ENCODE data around the gene SETD1A.

Gene SETD1A

GRCh38 chr16:30923554-30924075, 33.9 kb upstream of the SETD1A start, which contains the start of gene FBXL19:
FBXL19 (plus strand) TSS chr16:30923572; CDS start chr16:30925755, 2,183 bp downstream.
- H3K36me3 Mint-ChIP-seq (ENCODE audit: low read depth), result peaks cover 4% of the 10 kb centered on the region
- peak within 1 kb of the TSS; percentile 99 to 100 (median 100) for H3K27ac Mint-ChIP-seq
- TF ChIP-seq CTCF (IDR thresholded peaks at IDR 0.05; ENCODE audit: unreplicated experiment in 3 of 3), result no peak
- H3K4me3 Mint-ChIP-seq, result peak within 1 kb of the TSS; percentile 95 to 97 (median 97)
- H3K9me3 Mint-ChIP-seq, result no peaks in the 10 kb centered on the region
- peaks cover 20% of the 10 kb centered on the region for H3K4me1 Mint-ChIP-seq
- peaks cover 4% of the 10 kb centered on the region for H3K27me3 Mint-ChIP-seq (ENCODE audit: low read depth)

DNA sequence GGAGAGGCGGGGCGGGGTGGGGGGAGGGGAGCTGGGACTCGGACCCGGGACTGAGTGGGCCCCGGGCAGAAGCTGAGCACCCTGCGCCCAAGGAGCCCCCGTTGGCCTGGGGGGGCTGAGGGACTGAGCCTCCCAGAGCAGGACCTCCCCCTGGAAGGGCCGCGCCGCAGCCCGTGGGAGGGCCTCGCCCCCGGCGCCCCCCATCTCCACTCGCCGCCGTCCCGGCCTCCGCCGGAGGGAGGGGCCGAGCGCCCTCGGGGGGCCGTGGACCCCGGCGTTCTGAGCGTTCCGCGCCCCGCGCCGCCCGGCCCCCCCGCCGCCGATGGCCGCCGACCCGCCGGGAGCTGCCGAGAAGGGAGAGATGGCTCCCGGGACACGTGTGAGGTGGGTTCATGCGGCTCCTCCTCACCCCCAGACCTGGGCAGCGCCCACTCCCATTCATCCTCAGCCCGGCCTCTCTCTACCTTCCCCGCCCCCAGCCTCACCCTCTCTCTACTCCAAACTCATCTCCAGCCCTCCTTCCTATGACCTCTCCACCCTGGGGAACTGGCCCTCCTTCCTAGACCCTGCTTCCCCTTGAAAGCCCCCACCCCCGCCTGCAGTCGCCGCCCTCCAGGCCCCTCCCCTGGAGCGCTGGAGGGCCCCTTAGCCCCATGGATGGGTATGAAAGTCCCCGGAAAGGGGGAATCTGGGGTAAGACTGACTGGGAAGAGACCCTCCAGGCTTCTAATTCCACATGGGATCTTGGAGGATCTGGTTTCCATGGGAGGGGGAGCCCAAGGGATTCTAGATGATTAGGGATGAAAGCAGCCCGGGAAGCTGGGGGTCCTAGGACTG, 33.3 kb upstream of the SETD1A start:
- H3K4me3 Mint-ChIP-seq, result peak overlapping the region; percentile 84 to 92 (median 90)
- TF ChIP-seq CTCF (IDR thresholded peaks at IDR 0.05; ENCODE audit: unreplicated experiment in 3 of 3), result no peak
- peaks cover 4% of the 10 kb centered on the region for H3K27me3 Mint-ChIP-seq (ENCODE audit: low read depth)
- H3K36me3 Mint-ChIP-seq (ENCODE audit: low read depth), result peaks cover 4% of the 10 kb centered on the region
- H3K9me3 Mint-ChIP-seq, result no peaks in the 10 kb centered on the region
- H3K27ac Mint-ChIP-seq, result peak overlapping the region; percentile 72 to 95 (median 79)
- peaks cover 20% of the 10 kb centered on the region for H3K4me1 Mint-ChIP-seq

DNA sequence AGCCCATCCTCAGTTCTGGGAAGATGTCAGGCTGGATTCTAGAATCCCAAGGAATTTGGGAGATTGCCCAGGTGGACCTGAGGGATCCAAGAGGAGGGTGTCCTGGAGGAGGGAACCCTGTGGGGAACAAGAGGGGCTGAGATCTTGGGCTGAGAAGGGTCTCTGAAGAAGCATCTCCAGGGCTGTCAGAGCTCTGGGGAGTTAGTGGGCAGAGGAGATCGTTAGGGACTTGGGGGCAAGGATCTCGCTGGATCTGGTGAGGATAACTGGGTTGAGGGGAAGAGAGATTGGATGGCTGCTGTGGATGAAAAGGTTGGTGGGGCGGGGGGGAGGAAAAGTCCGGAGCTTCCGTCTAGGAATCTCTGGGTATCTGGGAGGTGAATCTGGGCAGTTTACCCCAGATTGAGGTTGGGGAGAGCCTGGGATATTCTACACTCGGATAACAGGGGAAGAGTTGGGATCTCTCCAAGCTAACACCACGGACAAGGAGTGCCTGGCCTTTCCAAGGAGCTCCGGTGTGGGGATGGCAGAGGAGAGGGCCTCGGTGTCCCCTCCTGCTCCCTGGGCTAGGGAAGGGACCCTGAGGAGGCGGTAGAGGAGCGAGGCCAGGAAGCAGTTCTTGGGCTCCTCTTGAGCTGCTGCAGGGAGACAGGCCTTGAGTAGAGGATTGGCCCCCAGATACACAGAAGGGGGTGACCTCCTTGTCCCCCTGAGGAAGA, 32.5 kb upstream of the SETD1A start:
- peaks cover 20% of the 10 kb centered on the region for H3K4me1 Mint-ChIP-seq
- H3K27me3 Mint-ChIP-seq (ENCODE audit: low read depth), result peaks cover 4% of the 10 kb centered on the region
- no peak for TF ChIP-seq CTCF (IDR thresholded peaks at IDR 0.05; ENCODE audit: unreplicated experiment in 3 of 3)
- no peaks in the 10 kb centered on the region for H3K9me3 Mint-ChIP-seq
- peaks cover 4% of the 10 kb centered on the region for H3K36me3 Mint-ChIP-seq (ENCODE audit: low read depth)
- peak overlapping the region; percentile 84 to 92 (median 90) for H3K4me3 Mint-ChIP-seq
- H3K27ac Mint-ChIP-seq, result peak overlapping the region; percentile 72 to 95 (median 79)

DNA sequence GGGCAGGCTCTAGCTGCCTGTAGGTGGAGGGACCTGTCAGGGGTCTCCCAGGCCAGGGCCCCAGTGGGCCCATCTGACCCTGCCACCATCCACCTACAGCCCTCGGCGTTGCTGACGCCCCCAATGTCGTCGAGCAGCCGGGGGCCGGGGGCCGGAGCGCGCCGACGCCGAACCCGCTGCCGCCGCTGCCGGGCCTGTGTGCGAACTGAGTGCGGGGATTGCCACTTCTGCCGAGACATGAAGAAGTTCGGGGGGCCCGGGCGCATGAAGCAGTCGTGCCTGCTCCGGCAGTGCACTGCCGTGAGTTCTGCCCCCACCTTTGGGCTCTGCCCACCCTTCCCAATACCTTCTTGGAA, 31.9 kb upstream of the SETD1A start:
- Mint-ChIP-seq H3K36me3 (ENCODE audit: low read depth) (peaks cover 4% of the 10 kb centered on the region), H3K4me1 (peaks cover 20% of the 10 kb centered on the region), H3K27me3 (ENCODE audit: low read depth) (peaks cover 4% of the 10 kb centered on the region), H3K4me3 (peak overlapping the region; percentile 83 to 92 (median 84)), H3K9me3 (no peaks in the 10 kb centered on the region), H3K27ac (peak overlapping the region; percentile 60 to 70 (median 69))
- no peak for TF ChIP-seq CTCF (IDR thresholded peaks at IDR 0.05; ENCODE audit: unreplicated experiment in 3 of 3)

DNA sequence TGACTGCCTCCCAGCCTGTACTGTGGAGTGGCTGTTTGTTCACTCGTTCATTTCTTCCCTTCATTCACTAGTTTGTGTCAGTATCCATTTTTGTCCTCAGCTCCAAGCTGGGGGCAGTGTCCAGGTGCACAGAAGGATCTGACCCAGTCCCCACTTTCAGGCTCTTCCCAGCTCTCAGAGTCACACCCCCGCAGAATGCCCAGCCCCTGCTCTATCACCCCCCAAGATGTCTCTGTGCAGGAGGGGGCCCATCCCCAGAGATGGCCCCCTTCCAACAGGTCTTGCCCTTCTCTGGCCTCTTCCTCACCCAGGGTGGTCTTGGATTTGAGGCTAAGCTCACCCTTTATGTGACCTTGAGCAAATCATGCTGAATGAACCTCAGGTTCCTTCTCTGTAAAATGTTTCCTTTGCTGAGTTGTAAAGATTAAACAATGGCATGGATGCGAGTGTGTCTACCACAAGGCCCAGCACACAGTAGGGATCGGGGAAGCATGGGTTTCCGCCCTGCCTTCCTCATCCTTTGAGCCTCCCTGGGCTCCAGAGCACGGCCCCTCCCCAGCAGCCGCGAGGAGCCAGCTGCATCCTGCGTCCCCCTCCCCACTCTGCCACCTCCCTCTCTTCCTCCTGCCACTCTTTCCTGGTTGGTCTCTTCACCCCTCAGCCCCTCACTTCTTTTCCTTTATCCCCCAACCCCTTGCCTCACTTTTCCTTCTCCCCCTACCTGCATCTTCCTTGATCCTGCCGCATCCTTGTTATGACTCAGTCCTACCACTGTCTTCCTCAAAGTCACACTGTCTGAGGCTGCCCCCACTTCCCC, 31.4 kb upstream of the SETD1A start:
- peaks cover 10% of the 10 kb centered on the region for H3K36me3 Mint-ChIP-seq (ENCODE audit: low read depth)
- H3K4me1 Mint-ChIP-seq, result peaks cover 20% of the 10 kb centered on the region
- H3K27me3 Mint-ChIP-seq (ENCODE audit: low read depth), result peaks cover 4% of the 10 kb centered on the region
- H3K9me3 Mint-ChIP-seq, result no peaks in the 10 kb centered on the region
- H3K27ac Mint-ChIP-seq, result peak overlapping the region; percentile 60 to 70 (median 69)
- TF ChIP-seq CTCF (IDR thresholded peaks at IDR 0.05; ENCODE audit: unreplicated experiment in 3 of 3), result no peak
- H3K4me3 Mint-ChIP-seq, result peak overlapping the region; percentile 78 to 84 (median 83)

All from nephron (organoid).